ENCODE data around the gene AP3M1. TPM values are rescaled to one million over a fixed set of nuclear protein-coding genes. Genes with fewer than 3 reads are reported as not detected.

The AP3M1 gene
- polyA plus RNA-seq, 1 of the 3 experiments (the other 2 are of a cell fraction), result 17.7 TPM

DNA sequence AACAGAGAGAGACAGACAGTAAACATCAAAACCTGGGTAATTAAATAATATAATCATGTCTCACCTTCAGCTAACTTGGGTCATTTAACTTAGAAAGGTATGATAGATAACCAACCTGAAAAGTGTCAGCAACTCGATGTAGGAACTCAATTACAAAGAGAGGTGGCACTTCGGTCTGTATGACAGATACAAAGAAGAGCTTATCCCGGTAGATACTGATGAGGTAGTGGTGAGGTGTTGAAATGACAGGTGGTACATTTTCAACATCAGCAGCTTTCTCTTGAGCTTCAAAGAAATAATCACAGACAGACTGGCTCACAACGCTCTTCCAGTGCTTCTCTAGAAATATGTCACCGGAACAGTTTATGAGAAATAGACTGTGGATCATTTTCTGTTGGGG lies 12.6 kb downstream of the AP3M1 start:
- POLR2A ChIA-PET, result no interaction called here
- no peaks in the 10 kb centered on the region for H3K9me3 ChIP-seq
- H3F3A ChIP-seq (replicated peaks; ENCODE audit: insufficient read depth), result peaks cover 5% of the 10 kb centered on the region
- CTCF ChIA-PET, result interaction anchor here (0.8 to 1.8 kb wide), 3 partner anchors 15 to 198 kb away, joined by 4 read pairs; no protein-coding TSS in a partner anchor
- H3K36me3 ChIP-seq (replicated peaks in 1 of 2; ENCODE audit: control insufficient read depth in 1 of 2, insufficient read depth in 2 of 2, low read length in 1 of 2), result peaks cover 42 to 62% of the 10 kb centered on the region in 2 experiments
- H3K9me2 ChIP-seq, result no peaks in the 10 kb centered on the region
- no peak for DNase-seq
- H4K20me1 ChIP-seq (ENCODE audit: insufficient read depth), result peaks cover 2% of the 10 kb centered on the region; the same call in 1 of the 2 replicates
- no peak overlapping the region for H3K27ac ChIP-seq (ENCODE audit: low read depth in 2 of 2, low read length in 1 of 2)
- TF ChIP-seq MXI1 (IDR thresholded peaks at IDR 0.05; ENCODE audit: low read depth, low read length) (no peak), EP300 (IDR thresholded peaks at IDR 0.05; ENCODE audit: borderline replicate concordance in 1 of 2, low read depth in 1 of 2, low read length in 1 of 2) (no peak), FOSL2 (IDR thresholded peaks at IDR 0.05; ENCODE audit: borderline replicate concordance, low read depth) (no peak), TCF12 (IDR thresholded peaks at IDR 0.05) (no peak), GATA2 (CRISPR knock-in tag; IDR thresholded peaks at IDR 0.05) (no peak), FOXM1 (IDR thresholded peaks at IDR 0.05; ENCODE audit: low read depth) (no peak), ZBTB33 (IDR thresholded peaks at IDR 0.05; ENCODE audit: borderline replicate concordance, low read depth) (no peak), MAX (IDR thresholded peaks at IDR 0.05; ENCODE audit: low read depth) (no peak), RCOR1 (IDR thresholded peaks at IDR 0.05; ENCODE audit: low read length) (no peak), RFX5 (IDR thresholded peaks at IDR 0.05; ENCODE audit: low read length) (no peak), RXRA (IDR thresholded peaks at IDR 0.05; ENCODE audit: borderline replicate concordance, low read depth) (no peak), ELF1 (IDR thresholded peaks at IDR 0.05) (no peak), FOXJ3 (CRISPR knock-in tag; IDR thresholded peaks at IDR 0.05) (no peak), JUND (IDR thresholded peaks at IDR 0.05) (no peak), NRF1 (IDR thresholded peaks at IDR 0.05; ENCODE audit: low read depth, low read length) (no peak), RAD21 (IDR thresholded peaks at IDR 0.05; ENCODE audit: low read length) (no peak), YY1 (IDR thresholded peaks at IDR 0.05; ENCODE audit: low read depth) (no peak), GABPA (IDR thresholded peaks at IDR 0.05; ENCODE audit: low read depth) (no peak)
- TF ChIP-seq, protein P1, sequence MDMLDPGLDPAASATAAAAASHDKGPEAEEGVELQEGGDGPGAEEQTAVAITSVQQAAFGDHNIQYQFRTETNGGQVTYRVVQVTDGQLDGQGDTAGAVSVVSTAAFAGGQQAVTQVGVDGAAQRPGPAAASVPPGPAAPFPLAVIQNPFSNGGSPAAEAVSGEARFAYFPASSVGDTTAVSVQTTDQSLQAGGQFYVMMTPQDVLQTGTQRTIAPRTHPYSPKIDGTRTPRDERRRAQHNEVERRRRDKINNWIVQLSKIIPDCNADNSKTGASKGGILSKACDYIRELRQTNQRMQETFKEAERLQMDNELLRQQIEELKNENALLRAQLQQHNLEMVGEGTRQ (IDR thresholded peaks at IDR 0.05; ENCODE audit: borderline replicate concordance, low read depth, low read length), result no peak
- TF ChIP-seq, protein P2, sequence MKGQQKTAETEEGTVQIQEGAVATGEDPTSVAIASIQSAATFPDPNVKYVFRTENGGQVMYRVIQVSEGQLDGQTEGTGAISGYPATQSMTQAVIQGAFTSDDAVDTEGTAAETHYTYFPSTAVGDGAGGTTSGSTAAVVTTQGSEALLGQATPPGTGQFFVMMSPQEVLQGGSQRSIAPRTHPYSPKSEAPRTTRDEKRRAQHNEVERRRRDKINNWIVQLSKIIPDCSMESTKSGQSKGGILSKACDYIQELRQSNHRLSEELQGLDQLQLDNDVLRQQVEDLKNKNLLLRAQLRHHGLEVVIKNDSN (IDR thresholded peaks at IDR 0.05; ENCODE audit: borderline replicate concordance, low read depth), result no peak
- peaks cover 0 to 3% of the 10 kb centered on the region in 2 experiments; a peak in 1 of 4 replicates for H3K4me1 ChIP-seq (ENCODE audit: control insufficient read depth in 1 of 2, insufficient read depth in 2 of 2, low read depth in 1 of 2, low read length in 1 of 2)
- 92% methylated on average over 5 of the region's 5 CpGs for WGBS (ENCODE audit: low lambda C conversion rate)
- H3K9ac ChIP-seq, result no peak overlapping the region
- H3K4me2 ChIP-seq, result no peak overlapping the region
- H3K27me3 ChIP-seq (ENCODE audit: insufficient read depth), result no peaks in the 10 kb centered on the region
- no peak overlapping the region for H2AFZ ChIP-seq (ENCODE audit: low read depth)
- no peak overlapping the region for H3K4me3 ChIP-seq (ENCODE audit: low read depth in 2 of 2, low read length in 1 of 2)
- H3K79me2 ChIP-seq (ENCODE audit: insufficient read depth), result peaks cover 49% of the 10 kb centered on the region
